Colonic mucosa (tissue), 4 donors: ENCODE data around the gene NAP1L5. TPM values are rescaled to one million over a fixed set of nuclear protein-coding genes. Genes with fewer than 3 reads are reported as not detected.

Source experiments
- DNase-seq: peaks from one replicate; pipeline ENCODE4 v3.0.0-alpha.2; 2020
- H3K27ac ChIP-seq: fragments of 200-600 bp; one replicate; pipeline ENCODE4 v1.8.0; 2021
- H3K27me3 ChIP-seq: fragments of 200-600 bp; one replicate; pipeline ENCODE4 v1.8.0; 2021
- H3K36me3 ChIP-seq: fragments of 200-600 bp; one replicate; pipeline ENCODE4 v1.8.0; 2021
- H3K4me1 ChIP-seq: fragments of 200-600 bp; one replicate; pipeline ENCODE4 v1.8.0; 2021; ENCODE audit warnings: mild to moderate bottlenecking
- H3K4me3 ChIP-seq: fragments of 200-600 bp; one replicate; pipeline ENCODE4 v1.8.0; 2021
- H3K9ac ChIP-seq, 2 donors: one replicate each; pipeline ENCODE4 v1.7.0; 2013; ENCODE audit warnings: control low read depth in 2 of 2, low read depth in 2 of 2, low read length in 2 of 2
- H3K9me3 ChIP-seq: fragments of 200-600 bp; one replicate; pipeline ENCODE4 v1.8.0; 2021
- intact Hi-C: fragments of 100-400 bp; cut with DNase I; formaldehyde crosslinking; loops from one replicate; pipeline ENCODE4 v1.14.1; 2022
- total RNA-seq, 2 donors: library from RNA; stranded (reverse); fragmentation: NEBNext Ultra II Directional in 1 of 2; extraction: Animal tissue kit (Norgen Biotek cat#: 25700) in 1 of 2; gene quantifications; one replicate each; pipeline ENCODE4 v1.2.1, GENCODE V29; 2021
- TF ChIP-seq, protein P1 (sequence below): fragments of 200-600 bp; IDR thresholded peaks from one replicate; pipeline ENCODE4 v1.8.0; 2022; ENCODE audit warnings: antibody characterized with exemption, mild to moderate bottlenecking
- donor health status: healthy.
- donor health status: DM: no; HTN: no; CAD: no.
- donor health status: DM: no; HTN: no; CAD: no.

NAP1L5 gene
- total RNA-seq, 2 donors from 2014 or later: 1.5 to 2.4 TPM

DNA sequence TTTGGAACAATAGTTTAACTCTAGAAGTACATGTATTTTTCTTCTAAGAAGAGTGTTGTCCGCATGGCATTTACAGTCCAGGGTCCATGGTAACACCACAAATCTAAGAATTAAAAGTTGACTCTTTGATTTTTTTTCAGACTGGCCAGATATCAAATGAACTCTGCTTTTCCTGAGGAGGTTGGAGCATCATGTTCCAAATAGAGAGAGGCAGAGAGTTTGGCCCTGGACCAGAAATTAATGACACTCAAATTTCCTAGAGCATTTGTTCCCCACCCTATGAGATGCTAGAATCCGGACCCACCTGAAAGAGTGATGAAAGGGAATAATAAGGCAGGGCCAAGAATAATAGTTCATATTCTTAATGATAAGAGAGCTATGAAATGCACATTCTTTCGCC is 47.0 kb upstream of the NAP1L5 start:
- intact Hi-C loops: no loop called here
- H3K27ac ChIP-seq: no peak overlapping the region
- no peak overlapping the region for H3K4me3 ChIP-seq
- TF ChIP-seq, protein P1, sequence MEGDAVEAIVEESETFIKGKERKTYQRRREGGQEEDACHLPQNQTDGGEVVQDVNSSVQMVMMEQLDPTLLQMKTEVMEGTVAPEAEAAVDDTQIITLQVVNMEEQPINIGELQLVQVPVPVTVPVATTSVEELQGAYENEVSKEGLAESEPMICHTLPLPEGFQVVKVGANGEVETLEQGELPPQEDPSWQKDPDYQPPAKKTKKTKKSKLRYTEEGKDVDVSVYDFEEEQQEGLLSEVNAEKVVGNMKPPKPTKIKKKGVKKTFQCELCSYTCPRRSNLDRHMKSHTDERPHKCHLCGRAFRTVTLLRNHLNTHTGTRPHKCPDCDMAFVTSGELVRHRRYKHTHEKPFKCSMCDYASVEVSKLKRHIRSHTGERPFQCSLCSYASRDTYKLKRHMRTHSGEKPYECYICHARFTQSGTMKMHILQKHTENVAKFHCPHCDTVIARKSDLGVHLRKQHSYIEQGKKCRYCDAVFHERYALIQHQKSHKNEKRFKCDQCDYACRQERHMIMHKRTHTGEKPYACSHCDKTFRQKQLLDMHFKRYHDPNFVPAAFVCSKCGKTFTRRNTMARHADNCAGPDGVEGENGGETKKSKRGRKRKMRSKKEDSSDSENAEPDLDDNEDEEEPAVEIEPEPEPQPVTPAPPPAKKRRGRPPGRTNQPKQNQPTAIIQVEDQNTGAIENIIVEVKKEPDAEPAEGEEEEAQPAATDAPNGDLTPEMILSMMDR: no peak
- no peak for DNase-seq
- H3K4me1 ChIP-seq: no peaks in the 10 kb centered on the region
- no peaks in the 10 kb centered on the region for H3K27me3 ChIP-seq
- no peak overlapping the region for H3K9ac ChIP-seq
- peaks cover 13% of the 10 kb centered on the region for H3K36me3 ChIP-seq
- H3K9me3 ChIP-seq: no peaks in the 10 kb centered on the region

DNA sequence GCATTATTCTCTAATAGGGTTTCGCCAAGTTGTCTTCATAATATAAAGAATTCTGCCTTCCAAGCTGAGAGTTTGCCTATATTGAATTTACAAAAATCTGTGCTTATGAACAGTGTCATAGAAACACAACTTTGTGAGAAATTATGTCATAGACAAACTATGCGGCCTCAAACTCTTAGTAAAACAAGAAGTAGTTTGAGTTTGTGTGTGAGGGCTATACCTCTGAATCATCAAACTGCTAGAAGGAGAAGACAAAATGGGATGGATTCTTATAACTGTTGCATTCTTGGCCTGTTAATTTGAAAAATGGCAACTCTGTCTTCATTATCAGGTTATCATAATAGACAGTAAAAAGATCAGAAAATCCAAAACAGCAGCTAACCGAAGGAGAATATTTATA is 46.1 kb upstream of the NAP1L5 start:
- Histone ChIP-seq H3K27me3 (no peaks in the 10 kb centered on the region), H3K9ac (no peak overlapping the region), H3K4me1 (no peaks in the 10 kb centered on the region), H3K9me3 (no peaks in the 10 kb centered on the region), H3K27ac (no peak overlapping the region), H3K4me3 (no peak overlapping the region), H3K36me3 (peaks cover 12% of the 10 kb centered on the region)
- DNase-seq: no peak
- intact Hi-C loops: no loop called here
- TF ChIP-seq, protein P1: no peak

DNA sequence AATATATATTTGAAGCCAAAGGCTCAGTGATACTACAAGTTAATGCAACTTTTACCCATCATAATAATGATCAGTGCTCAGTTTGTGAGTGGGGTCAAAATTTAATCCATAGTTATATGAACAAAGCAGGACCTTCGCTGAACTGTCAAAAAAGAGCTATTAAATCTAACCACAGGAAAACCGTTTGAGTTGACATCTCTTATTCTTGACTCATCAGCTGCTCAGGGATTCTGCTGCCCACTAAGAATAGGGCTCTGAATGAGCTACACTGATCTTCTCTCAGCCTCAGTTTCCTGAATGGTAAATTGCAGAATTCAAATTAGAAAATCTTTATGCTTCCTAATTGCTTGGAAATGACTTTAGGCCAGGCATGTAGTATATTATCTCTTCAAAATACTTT is 44.9 kb upstream of the NAP1L5 start:
- TF ChIP-seq, protein P1: no peak
- Histone ChIP-seq H3K27ac (no peak overlapping the region), H3K4me3 (no peak overlapping the region), H3K4me1 (no peaks in the 10 kb centered on the region), H3K36me3 (peaks cover 4% of the 10 kb centered on the region), H3K9me3 (no peaks in the 10 kb centered on the region), H3K9ac (no peak overlapping the region), H3K27me3 (no peaks in the 10 kb centered on the region)
- DNase-seq: no peak
- intact Hi-C loops: no loop called here

DNA sequence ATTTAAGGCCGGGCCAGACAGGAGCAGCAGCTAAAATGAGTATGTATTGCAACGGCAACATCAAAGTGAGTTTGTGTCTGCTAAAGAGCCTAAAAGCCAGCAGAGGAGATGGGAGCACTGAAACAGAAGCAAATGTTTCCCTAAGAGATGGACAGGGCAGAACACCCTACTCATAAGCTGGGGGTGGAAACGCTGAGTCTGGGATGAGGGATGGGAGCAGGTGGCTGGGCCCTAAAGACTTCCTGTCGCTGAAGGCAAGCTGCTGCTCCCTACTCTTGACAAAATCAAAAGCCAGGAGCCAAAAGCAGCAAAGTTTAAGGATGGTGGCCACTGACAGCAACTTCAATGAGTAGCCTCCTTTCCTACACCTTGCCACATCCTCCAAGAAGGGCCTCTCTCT is 40.6 kb upstream of the NAP1L5 start:
- Histone ChIP-seq H3K9ac (no peak overlapping the region), H3K27me3 (no peaks in the 10 kb centered on the region), H3K9me3 (no peaks in the 10 kb centered on the region), H3K27ac (no peak overlapping the region), H3K36me3 (peaks cover 4% of the 10 kb centered on the region), H3K4me1 (no peaks in the 10 kb centered on the region), H3K4me3 (no peak overlapping the region)
- intact Hi-C loops: no loop called here
- DNase-seq: no peak
- TF ChIP-seq, protein P1: no peak

DNA sequence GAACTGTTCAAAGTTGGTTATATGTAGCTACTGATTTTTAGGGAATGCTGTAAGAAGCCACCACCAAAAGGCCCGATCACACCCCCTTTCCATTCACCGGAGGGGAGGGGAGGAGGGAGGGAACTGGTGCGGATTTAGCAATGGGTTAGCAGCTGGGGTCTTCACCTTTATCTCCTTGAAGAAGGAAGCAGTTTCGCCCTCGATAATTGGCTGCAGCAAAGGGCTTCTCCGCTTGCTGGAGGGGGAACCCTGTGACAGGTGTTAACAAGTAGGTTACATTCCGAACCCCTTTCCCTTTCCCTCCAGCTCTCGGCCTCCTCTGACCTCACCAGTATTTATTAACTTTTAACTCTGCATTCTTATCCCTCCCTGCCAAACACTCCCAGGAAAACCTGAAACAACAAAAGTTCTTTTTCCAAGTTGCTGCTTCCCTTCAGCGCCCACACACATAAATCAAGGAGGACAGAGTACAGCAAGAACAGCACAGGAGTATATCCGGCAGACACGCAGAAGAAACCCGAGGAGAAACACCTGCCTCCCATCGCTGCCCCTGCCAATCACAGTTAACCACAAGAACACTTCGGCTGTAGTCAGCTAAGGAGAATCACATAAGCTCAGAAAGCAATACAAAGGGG is 39.8 kb upstream of the NAP1L5 start:
- Histone ChIP-seq H3K9ac (no peak overlapping the region), H3K4me1 (no peaks in the 10 kb centered on the region), H3K9me3 (no peaks in the 10 kb centered on the region), H3K27ac (no peak overlapping the region), H3K4me3 (no peak overlapping the region), H3K36me3 (no peaks in the 10 kb centered on the region), H3K27me3 (no peaks in the 10 kb centered on the region)
- peak; percentile 36 for DNase-seq
- TF ChIP-seq, protein P1: no peak
- intact Hi-C loops: no loop called here
